Ovary (tissue), 3 donors: Measurements from ENCODE around the gene UBE2N.

ENCODE experiments used
- POLR2A ChIP-seq: fragments of 450-650 bp; IDR thresholded peaks from one replicate; pipeline ENCODE4 v1.6.1; 2017; ENCODE audit warnings: antibody characterized with exemption, mild to moderate bottlenecking, moderate library complexity
- TF ChIP-seq, protein P1 (sequence below), 3 donors: fragments of 450-650 bp in 2 of 3; fragments of 200-600 bp in 1 of 3; IDR thresholded peaks; one replicate each; pipeline versions ENCODE4 v1.5.1 to v1.8.0; 2016 to 2022; ENCODE audit warnings: antibody characterized with exemption in 3 of 3, mild to moderate bottlenecking in 1 of 3
- donor health status: DM: no; HTN: no; CAD: no.

DNA sequence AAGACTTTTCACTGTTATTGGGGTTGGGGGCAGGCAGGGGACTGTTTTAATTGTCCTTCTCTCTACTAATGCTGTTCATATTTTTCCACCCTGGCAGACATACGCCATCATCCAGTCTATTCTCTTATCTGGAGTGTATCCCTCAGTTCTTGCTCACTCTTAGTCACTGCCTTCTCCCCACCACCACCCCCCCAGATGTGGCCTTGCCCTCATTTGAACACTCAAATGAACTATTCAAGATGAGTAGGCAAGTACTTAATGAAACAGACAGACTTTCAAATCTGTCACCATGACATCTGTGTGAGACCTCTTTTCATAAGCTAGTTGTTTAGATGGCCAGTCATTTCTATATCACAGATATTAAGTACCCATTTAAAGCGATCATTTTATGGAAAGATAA, 54.0 kb downstream of the UBE2N start:
- TF ChIP-seq, protein P1, sequence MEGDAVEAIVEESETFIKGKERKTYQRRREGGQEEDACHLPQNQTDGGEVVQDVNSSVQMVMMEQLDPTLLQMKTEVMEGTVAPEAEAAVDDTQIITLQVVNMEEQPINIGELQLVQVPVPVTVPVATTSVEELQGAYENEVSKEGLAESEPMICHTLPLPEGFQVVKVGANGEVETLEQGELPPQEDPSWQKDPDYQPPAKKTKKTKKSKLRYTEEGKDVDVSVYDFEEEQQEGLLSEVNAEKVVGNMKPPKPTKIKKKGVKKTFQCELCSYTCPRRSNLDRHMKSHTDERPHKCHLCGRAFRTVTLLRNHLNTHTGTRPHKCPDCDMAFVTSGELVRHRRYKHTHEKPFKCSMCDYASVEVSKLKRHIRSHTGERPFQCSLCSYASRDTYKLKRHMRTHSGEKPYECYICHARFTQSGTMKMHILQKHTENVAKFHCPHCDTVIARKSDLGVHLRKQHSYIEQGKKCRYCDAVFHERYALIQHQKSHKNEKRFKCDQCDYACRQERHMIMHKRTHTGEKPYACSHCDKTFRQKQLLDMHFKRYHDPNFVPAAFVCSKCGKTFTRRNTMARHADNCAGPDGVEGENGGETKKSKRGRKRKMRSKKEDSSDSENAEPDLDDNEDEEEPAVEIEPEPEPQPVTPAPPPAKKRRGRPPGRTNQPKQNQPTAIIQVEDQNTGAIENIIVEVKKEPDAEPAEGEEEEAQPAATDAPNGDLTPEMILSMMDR (IDR thresholded peaks at IDR 0.05), result no peak
- TF ChIP-seq POLR2A, result no peak
